K562 (cell line): Measurements from ENCODE around the gene AADAC. TPM values are rescaled to one million over a fixed set of nuclear protein-coding genes. Genes with fewer than 3 reads are reported as not detected.
A peak's percentile ranks its signal among the peaks of the same experiment; 100 is the strongest.
"Not testable (repeated sequence)": the region's sequence is repeated elsewhere in the genome, so short reads cannot be mapped to it uniquely, and the experiment has no call there.

Experiments
- ATAC-seq: fragments of 200-7000 bp; cut with Tn5 transposase; 3 replicates; pipeline ENCODE4 v1.9.1; 2020; ENCODE audit warnings: moderate library complexity
- BruUV-seq: library from RNA; stranded (reverse); fragments of 400-500 nt; replicated peaks from 2 replicates; lab custom pipeline; 2021; lab: Mats Ljungman, UMichigan
- CTCF ChIA-PET: fragments of 300-600 bp; formaldehyde crosslinking; extraction: SDS; loops from one replicate; lab custom pipeline; 2021; ENCODE audit warnings: low intra/inter-chr PET ratio; lab: Yijun Ruan, JAX
- POLR2A ChIA-PET: fragments of 300-600, 350-650 bp; sonication (Branson Sonifier 250); formaldehyde crosslinking; extraction: SDS; loops from one replicate; lab custom pipeline; 2021; ENCODE audit warnings: antibody characterized with exemption, inconsistent platforms; lab: Yijun Ruan, JAX
- DNase-seq, 4 experiments: peaks; one replicate each; pipeline versions ENCODE4 v3.0.0 to v3.0.0-alpha.2; 2011 to 2018; ENCODE audit warnings: low spot score in 3 of 4, mixed read lengths in 3 of 4; ENCODE audit errors: extremely low read depth in 1 of 4
- FAIRE-seq: peaks from 2 replicates; lab custom pipeline; 2011; peaks lifted over from hg19 to GRCh38; lab: Jason Lieb, UNC
- H2AFZ ChIP-seq: 2 replicates; pipeline ENCODE4 v1.6.0; 2011; ENCODE audit warnings: low read depth, low read length, control low read depth, inconsistent platforms
- H3K27ac ChIP-seq: fragments of 200-600 bp; 3 replicates; pipeline ENCODE4 v1.8.0; 2011; ENCODE audit warnings: low read depth, mild to moderate bottlenecking, control low read depth, inconsistent platforms, low read length, moderate library complexity, mixed read lengths; ENCODE audit errors: extremely low read depth
- H3K27me3 ChIP-seq, 2 experiments: fragments of 300-600 bp in 1 of 2; 2 replicates in 1 of 2; 3 replicates in 1 of 2; pipeline versions ENCODE4 v1.6.0 to v1.8.0; 2011; ENCODE audit warnings: inconsistent platforms in 2 of 2, low read length in 2 of 2, mild to moderate bottlenecking in 1 of 2, mixed read lengths in 1 of 2, moderate library complexity in 1 of 2; ENCODE audit not compliant: control insufficient read depth in 2 of 2, insufficient read depth in 2 of 2
- H3K36me3 ChIP-seq: fragments of 300-600 bp; 3 replicates; pipeline ENCODE4 v1.8.0; 2011; ENCODE audit warnings: mild to moderate bottlenecking, low read length, inconsistent platforms; ENCODE audit not compliant: control insufficient read depth, insufficient read depth
- H3K4me1 ChIP-seq, 2 experiments: fragments of 200-600 bp in 1 of 2; replicated peaks in 1 of 2; 2 replicates in 1 of 2; 3 replicates in 1 of 2; pipeline versions ENCODE4 v1.5.1 to v1.8.0; 2011; ENCODE audit warnings: inconsistent platforms in 2 of 2, low read length in 2 of 2, mild to moderate bottlenecking in 1 of 2, mixed read lengths in 1 of 2, moderate library complexity in 1 of 2; ENCODE audit not compliant: control insufficient read depth in 2 of 2, insufficient read depth in 2 of 2
- H3K4me2 ChIP-seq: 2 replicates; pipeline ENCODE4 v1.6.1; 2011; ENCODE audit warnings: low read length, control low read depth, inconsistent platforms, mixed read lengths; ENCODE audit not compliant: insufficient read depth
- H3K4me3 ChIP-seq: fragments of 200-600 bp; sonication (generic), shearing (Covaris generic); 2 replicates; pipeline ENCODE4 v1.5.1; 2016; ENCODE audit warnings: control low read depth, inconsistent platforms
- H3K79me2 ChIP-seq: fragments of 200-600 bp; 3 replicates; pipeline ENCODE4 v1.8.0; 2011; ENCODE audit warnings: low read length, inconsistent platforms; ENCODE audit not compliant: control insufficient read depth, insufficient read depth
- H3K9ac ChIP-seq, 2 experiments: 2 replicates each; pipeline versions ENCODE4 v1.6.0 to v1.6.1; 2011; ENCODE audit warnings: low read depth in 2 of 2, low read length in 2 of 2, control low read depth in 1 of 2, inconsistent platforms in 1 of 2, mild to moderate bottlenecking in 1 of 2, mixed read lengths in 1 of 2; ENCODE audit not compliant: insufficient read depth in 1 of 2
- H3K9me1 ChIP-seq: one replicate; pipeline ENCODE4 v1.6.0; 2011; ENCODE audit warnings: inconsistent platforms, mild to moderate bottlenecking, low read length, moderate library complexity; ENCODE audit not compliant: control insufficient read depth, insufficient read depth
- H3K9me3 ChIP-seq: replicated peaks from 2 replicates; pipeline ENCODE4 v1.5.1; 2011; ENCODE audit warnings: low read depth, low read length, inconsistent platforms; ENCODE audit not compliant: control insufficient read depth, insufficient read depth
- H4K20me1 ChIP-seq: replicated peaks from 2 replicates; pipeline ENCODE4 v1.6.1; 2011; ENCODE audit warnings: low read length, inconsistent platforms, mixed read lengths; ENCODE audit not compliant: control insufficient read depth, insufficient read depth
- BRD4 ChIP-seq: fragments of 200-600 bp; sonication (generic); IDR thresholded peaks from 2 replicates; pipeline ENCODE4 v1.6.1; 2017; ENCODE audit warnings: inconsistent platforms
- RUNX1 ChIP-seq: sonication (generic); IDR thresholded peaks from 2 replicates; pipeline ENCODE4 v1.6.1; 2016; ENCODE audit warnings: antibody characterized with exemption, low read depth
- TFAM ChIP-seq: fragments of 250-450 bp; sonication (Bioruptor Pico); conservative IDR thresholded peaks from 2 replicates; pipeline ENCODE4 v1.5.0; 2021; ENCODE audit warnings: mild to moderate bottlenecking, moderate library complexity
- ZHX1 ChIP-seq: fragments of 150-350 bp; conservative IDR thresholded peaks from 2 replicates; pipeline ENCODE4 v1.6.1; 2014; ENCODE audit warnings: low read length
- ZNF134 ChIP-seq: fragments of 250-450 bp; sonication (Bioruptor Pico); conservative IDR thresholded peaks from 2 replicates; pipeline ENCODE4 v1.4.0; 2020
- ZNF184 ChIP-seq: sonication (generic); formaldehyde crosslinking; IDR thresholded peaks from 2 replicates; pipeline ENCODE4 v1.5.0; 2020; ENCODE audit warnings: missing genetic modification reagents
- ZNF316 ChIP-seq: fragments of 450-650 bp; IDR thresholded peaks from 2 replicates; pipeline ENCODE4 v1.6.1; 2016
- ZNF444 ChIP-seq: fragments of 250-450 bp; sonication (Bioruptor Pico); IDR thresholded peaks from 2 replicates; pipeline ENCODE4 v1.4.0; 2020; ENCODE audit warnings: mild to moderate bottlenecking, moderate library complexity
- WGBS: fragments of 100-300 bp; shearing (Covaris generic); methylation state at CpG from one replicate; pipeline ENCODE4 v1.1.6; 2016; ENCODE audit warnings: low coverage, mixed read lengths; ENCODE audit not compliant: insufficient coverage; ENCODE audit errors: missing lambda C conversion rate; 5-methylcytosine and 5-hydroxymethylcytosine counted together
- in situ Hi-C: fragments of 300-500 bp; cut with MboI; formaldehyde crosslinking; loops from 4 replicates; pipeline ENCODE4 v1.15.0; 2018; ENCODE audit warnings: inconsistent platforms, mixed read lengths
- intact Hi-C: fragments of 100-400 bp; cut with micrococcal nuclease; formaldehyde crosslinking; loops from 2 replicates; pipeline ENCODE4 v1.14.2; 2022
- polyA plus RNA-seq, 8 experiments: library from polyadenylated mRNA; depleted of rRNA in 4 of 8; stranded (reverse) in 5 of 8; unstranded in 3 of 8; fragments of >200 nt; fragmentation: Nextera tagmentation in 2 of 8; fragmentation: Illumina TruSeq in 1 of 8; extraction: Ambion mirVana in 2 of 8; extraction: Trizol in 1 of 8; gene quantifications; 2 replicates each; pipeline versions ENCODE4 v1.2.1 to v1.2.3, GENCODE V29; 2011 to 2014; ENCODE audit warnings: inconsistent platforms in 1 of 8, missing spikeins in 1 of 8
- total RNA-seq, 7 experiments: library from RNA; depleted of rRNA in 6 of 7; stranded (reverse); fragments of >200 nt in 6 of 7; fragmentation: Illumina TruSeq in 2 of 7; extraction: Trizol in 2 of 7; gene quantifications; 2 replicates each; pipeline versions ENCODE4 v1.2.1 to v1.2.3, GENCODE V29; 2011 to 2021; ENCODE audit warnings: low replicate concordance in 1 of 7

The AADAC gene
- total and polyA plus RNA-seq, 9 of the 15 experiments (the other 6 are each of a cell fraction or from before 2014, with no cell fraction given): 0.47 TPM; not detected in 8

- POLR2A ChIA-PET: no interaction called here
- H3K9me3 ChIP-seq: no peaks in the 10 kb centered on the region
- DNase-seq (no peak), ATAC-seq (no peak), FAIRE-seq (no peak)
- TF ChIP-seq ZHX1 (no peak), ZNF184 (no peak), BRD4 (no peak), RUNX1 (no peak), ZNF316 (no peak), ZNF134 (no peak), ZNF444 (CRISPR knock-in tag) (no peak), TFAM (CRISPR knock-in tag) (no peak)
- H3K4me3 ChIP-seq: no peak within 1 kb of the TSS
- peaks cover 4 to 37% of the 10 kb centered on the region in 2 experiments; a peak in 4 of 5 replicates for H3K4me1 ChIP-seq
- H3K27me3 ChIP-seq: no peaks in the 10 kb centered on the region
- H3K4me2 ChIP-seq: no peak within 1 kb of the TSS
- in situ Hi-C loops (no loop called here), intact Hi-C loops (no loop called here)
- no peaks in the 10 kb centered on the region for H3K79me2 ChIP-seq
- H2AFZ ChIP-seq: peak within 1 kb of the TSS; percentile 97
- H3K9me1 ChIP-seq: no peaks in the 10 kb centered on the region
- no peak within 1 kb of the TSS for H3K9ac ChIP-seq
- no peaks in the 10 kb centered on the region for H4K20me1 ChIP-seq
- no peaks in the 10 kb centered on the region for H3K36me3 ChIP-seq
- peak within 1 kb of the TSS; percentile 9; the same call in 1 of the 3 replicates for H3K27ac ChIP-seq
- no TSS peak for BruUV-seq
- CTCF ChIA-PET: no interaction called here
Measured at GRCh38 chr3:151873398-151873797, 59.5 kb downstream of the AADAC start, which contains the start of gene SUCNR1. TSS of gene SUCNR1 (plus strand) at chr3:151873643. CDS start at chr3:151879893, 6,250 bp downstream.

GRCh38 chr3:151874079-151874478 is 60.2 kb downstream of the AADAC start:
- H3K4me1 ChIP-seq: peaks cover 4 to 37% of the 10 kb centered on the region in 2 experiments; a peak in 4 of 5 replicates
- DNase-seq, FAIRE-seq, H3K79me2 ChIP-seq, POLR2A ChIA-PET, H3K4me2 ChIP-seq, intact Hi-C loops, H3K27ac ChIP-seq, H3K9me1 ChIP-seq, H3K9ac ChIP-seq, H3K4me3 ChIP-seq, H4K20me1 ChIP-seq, H3K9me3 ChIP-seq, in situ Hi-C loops, ATAC-seq, BruUV-seq, H2AFZ ChIP-seq, CTCF ChIA-PET, H3K27me3 ChIP-seq, H3K36me3 ChIP-seq: not testable (repeated sequence)
- 91% methylated on average over 5 of the region's 5 CpGs for WGBS
